HCT116 (cell line): ENCODE measurements around the gene PLXNC1. TPM values are rescaled to one million over a fixed set of nuclear protein-coding genes. Genes with fewer than 3 reads are reported as not detected.

Source experiments
- ATAC-seq: fragments of 200-7000 bp; cut with Tn5 transposase; 2 replicates; pipeline ENCODE4 v1.9.1; 2020; ENCODE audit warnings: mild to moderate bottlenecking, moderate library complexity
- BruUV-seq: library from RNA; stranded (reverse); fragments of 400-500 nt; replicated peaks from 2 replicates; lab custom pipeline; 2021; lab: Mats Ljungman, UMichigan
- CTCF ChIA-PET: fragments of 300-600 bp; sonication (Branson Sonifier 250); formaldehyde crosslinking; loops from one replicate; lab custom pipeline; 2021; ENCODE audit warnings: antibody characterized with exemption; lab: Charles Lee
- POLR2A ChIA-PET: fragments of 300-600, 350-600 bp; sonication (Branson Sonifier 250); formaldehyde crosslinking; loops from one replicate; lab custom pipeline; 2021; ENCODE audit warnings: antibody characterized with exemption; lab: Charles Lee
- RAD21 ChIA-PET, 2 experiments: fragments of 300-600 bp; sonication (Branson Sonifier 250); formaldehyde crosslinking; loops; one replicate each; lab custom pipeline; 2023; ENCODE audit warnings: low total read pairs in 2 of 2; ENCODE audit not compliant: uncharacterized antibody in 2 of 2, unreplicated experiment in 2 of 2, low non-redundant PET in 1 of 2; lab: Charles Lee
- DNase-seq: peaks from one replicate; pipeline ENCODE4 v3.0.0-alpha.2; 2010; ENCODE audit warnings: low read depth, low spot score
- H2AFZ ChIP-seq: fragments of 200-600 bp; shearing (Covaris generic), sonication (generic); 2 replicates; pipeline ENCODE4 v1.6.1; 2017; ENCODE audit warnings: low read depth, mixed run types, mixed read lengths, antibody characterized with exemption, low read length; ENCODE audit not compliant: poor library complexity, severe bottlenecking
- H3K27ac ChIP-seq: 2 replicates; pipeline ENCODE4 v1.5.1; 2012; ENCODE audit warnings: low read depth, low read length
- H3K27me3 ChIP-seq: fragments of 200-600 bp; sonication (generic); 2 replicates; pipeline ENCODE4 v1.6.1; 2016; ENCODE audit warnings: mixed run types, low read length, mixed read lengths; ENCODE audit not compliant: insufficient read depth
- H3K36me3 ChIP-seq, 2 experiments: fragments of 200-500 bp in 1 of 2; fragments of 200-600 bp in 1 of 2; sonication (Bioruptor generic) in 1 of 2; sonication (generic) in 1 of 2; 2 replicates each; pipeline versions ENCODE4 v1.5.1 to v1.6.1; 2014 to 2016; ENCODE audit warnings: low read length in 2 of 2, inconsistent platforms in 1 of 2, mixed read lengths in 1 of 2, mixed run types in 1 of 2; ENCODE audit not compliant: insufficient read depth in 2 of 2, control insufficient read depth in 1 of 2
- H3K4me1 ChIP-seq, 2 experiments: fragments of 200-600 bp in 1 of 2; sonication (generic) in 1 of 2; 2 replicates each; pipeline versions ENCODE4 v1.5.1 to v1.6.1; 2012 to 2017; ENCODE audit warnings: low read length in 2 of 2, inconsistent platforms in 1 of 2, mild to moderate bottlenecking in 1 of 2, mixed read lengths in 1 of 2, mixed run types in 1 of 2, moderate library complexity in 1 of 2; ENCODE audit not compliant: insufficient read depth in 2 of 2, control insufficient read depth in 1 of 2
- H3K4me2 ChIP-seq: fragments of 200-600 bp; sonication (generic); 2 replicates; pipeline ENCODE4 v1.6.1; 2017; ENCODE audit warnings: mixed run types, low read length, mixed read lengths
- H3K4me3 ChIP-seq, 2 experiments: fragments of 200-600 bp in 1 of 2; sonication (generic) in 1 of 2; replicated peaks in 1 of 2; 2 replicates each; pipeline ENCODE4 v1.5.1; 2011 to 2016; ENCODE audit warnings: low read length in 2 of 2, control low read depth in 1 of 2, low read depth in 1 of 2, mild to moderate bottlenecking in 1 of 2, mixed read lengths in 1 of 2, mixed run types in 1 of 2
- H3K79me2 ChIP-seq: fragments of 200-600 bp; sonication (generic); 2 replicates; pipeline ENCODE4 v1.6.1; 2017; ENCODE audit warnings: mild to moderate bottlenecking, mixed run types, low read length, moderate library complexity, mixed read lengths; ENCODE audit not compliant: insufficient read depth
- H3K9ac ChIP-seq: fragments of 200-600 bp; sonication (generic); 2 replicates; pipeline ENCODE4 v1.6.1; 2016; ENCODE audit warnings: low read length, mixed read lengths
- H3K9me2 ChIP-seq: fragments of 200-600 bp; sonication (generic), shearing (Covaris generic); 2 replicates; pipeline ENCODE4 v1.6.1; 2017; ENCODE audit warnings: mixed run types, mild to moderate bottlenecking, moderate library complexity; ENCODE audit not compliant: insufficient read depth
- H3K9me3 ChIP-seq, 2 experiments: fragments of 200-500 bp in 1 of 2; fragments of 200-600 bp in 1 of 2; sonication (Bioruptor generic) in 1 of 2; sonication (generic) in 1 of 2; 2 replicates each; pipeline ENCODE4 v1.6.1; 2014 to 2017; ENCODE audit warnings: low read length in 2 of 2, mixed read lengths in 2 of 2, inconsistent platforms in 1 of 2, low read depth in 1 of 2, mild to moderate bottlenecking in 1 of 2, mixed run types in 1 of 2, moderate library complexity in 1 of 2; ENCODE audit not compliant: control insufficient read depth in 1 of 2, insufficient read depth in 1 of 2
- H4K20me1 ChIP-seq: fragments of 200-600 bp; sonication (generic), shearing (Covaris generic); 2 replicates; pipeline ENCODE4 v1.6.1; 2017; ENCODE audit warnings: mixed run types, mild to moderate bottlenecking, moderate library complexity; ENCODE audit not compliant: insufficient read depth
- CBX3 ChIP-seq: IDR thresholded peaks from 2 replicates; pipeline ENCODE4 v1.6.1; 2012; ENCODE audit warnings: low read depth
- CEBPB ChIP-seq: IDR thresholded peaks from 2 replicates; pipeline ENCODE4 v1.6.1; 2012; ENCODE audit warnings: low read depth
- EGR1 ChIP-seq: IDR thresholded peaks from 2 replicates; pipeline ENCODE4 v1.6.1; 2012; ENCODE audit warnings: low read depth
- ELF1 ChIP-seq: IDR thresholded peaks from 2 replicates; pipeline ENCODE4 v1.6.1; 2012; ENCODE audit warnings: low read depth, borderline replicate concordance
- EZH2 ChIP-seq: fragments of 200-600 bp; sonication (generic); IDR thresholded peaks from 2 replicates; pipeline ENCODE4 v1.6.1; 2017; ENCODE audit warnings: antibody characterized with exemption, mixed run types
- MAX ChIP-seq: IDR thresholded peaks from 2 replicates; pipeline ENCODE4 v1.6.1; 2012
- RAD21 ChIP-seq: IDR thresholded peaks from 2 replicates; pipeline ENCODE4 v1.6.1; 2012; ENCODE audit warnings: low read depth, mild to moderate bottlenecking
- REST ChIP-seq: IDR thresholded peaks from 2 replicates; pipeline ENCODE4 v1.6.1; 2012; ENCODE audit warnings: low read depth
- SIN3A ChIP-seq: IDR thresholded peaks from 2 replicates; pipeline ENCODE4 v1.6.1; 2012; ENCODE audit warnings: low read depth
- SP1 ChIP-seq: IDR thresholded peaks from 2 replicates; pipeline ENCODE4 v1.6.1; 2012; ENCODE audit warnings: low read depth
- YY1 ChIP-seq: IDR thresholded peaks from 2 replicates; pipeline ENCODE4 v1.6.1; 2011; ENCODE audit warnings: low read length, low read depth, moderate library complexity, mild to moderate bottlenecking; ENCODE audit not compliant: insufficient replicate concordance; ENCODE audit errors: extremely low read depth
- ZBTB33 ChIP-seq: IDR thresholded peaks from 2 replicates; pipeline ENCODE4 v1.6.1; 2011; ENCODE audit warnings: mild to moderate bottlenecking, low read length, moderate library complexity; ENCODE audit not compliant: insufficient replicate concordance; ENCODE audit errors: extremely low read depth
- ZFX ChIP-seq: fragments of 450-650 bp; IDR thresholded peaks from 2 replicates; pipeline ENCODE4 v1.6.1; 2017
- ZNF274 ChIP-seq: fragments of 200-500 bp; sonication (Bioruptor generic); IDR thresholded peaks from 2 replicates; pipeline ENCODE4 v1.6.1; 2014; ENCODE audit warnings: mild to moderate bottlenecking, low read depth, low read length, inconsistent platforms
- intact Hi-C: fragments of 100-400 bp; cut with micrococcal nuclease; formaldehyde crosslinking; loops from 2 replicates; pipeline ENCODE4 v1.10.0; 2022
- total RNA-seq: library from RNA; stranded (reverse); gene quantifications from one replicate; pipeline ENCODE4 v1.2.1, GENCODE V29; 2021; ENCODE audit not compliant: unreplicated experiment
- TF ChIP-seq, protein P1 (sequence below): IDR thresholded peaks from 2 replicates; pipeline ENCODE4 v1.6.1; 2012

The PLXNC1 gene
- total RNA-seq, 1 experiment from 2014 or later, result 0.25 TPM

DNA sequence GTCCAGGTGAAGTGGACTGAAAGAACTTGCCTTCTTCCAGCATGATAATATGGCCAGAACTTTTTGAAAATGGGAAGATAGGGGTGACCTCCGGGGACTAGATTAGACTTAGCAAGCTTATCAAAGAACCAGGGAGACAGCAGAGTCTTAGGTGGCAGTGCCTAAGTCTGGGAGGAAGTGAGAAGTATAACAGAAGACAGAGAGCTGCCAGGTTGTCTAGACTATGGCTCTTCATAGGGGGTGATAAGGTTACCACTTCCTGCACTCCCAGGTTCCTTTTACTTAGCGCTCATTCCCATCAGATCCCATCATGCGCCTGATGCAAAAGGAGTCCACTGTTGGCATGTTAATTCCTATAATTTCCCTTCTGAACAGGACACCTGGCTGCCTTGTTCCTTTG, 69.9 kb downstream of the PLXNC1 start (continued):
- no peak for TF ChIP-seq ZBTB33
- no peak for TF ChIP-seq MAX
- no peak for TF ChIP-seq ELF1
- no peak for TF ChIP-seq RAD21
- no peak for TF ChIP-seq SP1
- no peak for TF ChIP-seq EGR1
- TF ChIP-seq SIN3A, result no peak
- no peak for TF ChIP-seq ZNF274
- TF ChIP-seq ZFX, result no peak
- TF ChIP-seq CEBPB, result no peak

- no peaks in the 10 kb centered on the region for H3K9me3 ChIP-seq
- intact Hi-C loops, result no loop called here
- no peak overlapping the region for H3K4me2 ChIP-seq
- H3K27ac ChIP-seq, result no peak overlapping the region
- no peak overlapping the region for H2AFZ ChIP-seq
- no peaks in the 10 kb centered on the region for H4K20me1 ChIP-seq
- H3K4me3 ChIP-seq, result no peak overlapping the region
- no peaks in the 10 kb centered on the region for H3K4me1 ChIP-seq
- DNase-seq, result no peak
- H3K79me2 ChIP-seq, result no peaks in the 10 kb centered on the region
- ATAC-seq, result no peak
- no TSS peak for BruUV-seq
- ChIA-PET CTCF (no interaction called here), POLR2A (no interaction called here), RAD21 (no interaction called here)
- H3K9ac ChIP-seq, result no peak overlapping the region
- H3K9me2 ChIP-seq, result no peaks in the 10 kb centered on the region; the same call in 1 of the 2 replicates
- no peaks in the 10 kb centered on the region for H3K27me3 ChIP-seq
- no peaks in the 10 kb centered on the region for H3K36me3 ChIP-seq
- no peak for TF ChIP-seq RAD21
- TF ChIP-seq EZH2, result no peak
- no peak for TF ChIP-seq YY1
- TF ChIP-seq ZBTB33, result no peak
- TF ChIP-seq, protein P1, sequence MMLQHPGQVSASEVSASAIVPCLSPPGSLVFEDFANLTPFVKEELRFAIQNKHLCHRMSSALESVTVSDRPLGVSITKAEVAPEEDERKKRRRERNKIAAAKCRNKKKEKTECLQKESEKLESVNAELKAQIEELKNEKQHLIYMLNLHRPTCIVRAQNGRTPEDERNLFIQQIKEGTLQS, result no peak
- TF ChIP-seq REST, result no peak
- TF ChIP-seq MAX, result no peak
- no peak for TF ChIP-seq SP1
- no peak for TF ChIP-seq ZFX
- no peak for TF ChIP-seq CEBPB
- no peak for TF ChIP-seq CBX3
- no peak for TF ChIP-seq ZNF274
- no peak for TF ChIP-seq ELF1
Observed at GRCh38 chr12:94219622-94220302, 71.4 kb downstream of the PLXNC1 start.
